Heart left ventricle (tissue), 16 donors: ENCODE measurements around the gene PEMT. TPM values are rescaled to one million over a fixed set of nuclear protein-coding genes. Genes with fewer than 3 reads are reported as not detected.

Source experiments
- ATAC-seq, 4 donors: fragments of 200-7000 bp; cut with Tn5 transposase; one replicate each; pipeline ENCODE4 v1.9.1; 2020 to 2022; ENCODE audit warnings: moderate library complexity in 4 of 4, mild to moderate bottlenecking in 3 of 4, moderate number of reproducible peaks in 1 of 4
- DNase-seq, 5 donors: peaks; one replicate each; pipeline ENCODE4 v3.0.0-alpha.2; 2020
- H3K27ac ChIP-seq, 12 donors: fragments of 200-600 bp; sonication (generic) in 4 of 12; one replicate each; pipeline versions ENCODE4 v1.5.0 to v1.8.0; 2016 to 2022; ENCODE audit warnings: mild to moderate bottlenecking in 2 of 12
- H3K27me3 ChIP-seq, 9 donors: fragments of 200-600 bp; sonication (generic) in 2 of 9; one replicate each; pipeline versions ENCODE4 v1.5.1 to v1.8.0; 2016 to 2022; ENCODE audit warnings: mild to moderate bottlenecking in 3 of 9
- H3K36me3 ChIP-seq, 9 donors: fragments of 200-600 bp; sonication (generic) in 2 of 9; one replicate each; pipeline versions ENCODE4 v1.5.0 to v1.8.0; 2018 to 2022; ENCODE audit warnings: mild to moderate bottlenecking in 2 of 9
- H3K4me1 ChIP-seq, 12 donors: fragments of 200-600 bp; sonication (generic) in 4 of 12; one replicate each; pipeline versions ENCODE4 v1.5.0 to v1.8.0; 2016 to 2022; ENCODE audit warnings: mild to moderate bottlenecking in 3 of 12
- H3K4me3 ChIP-seq, 12 donors: fragments of 200-600 bp; sonication (generic) in 4 of 12; one replicate each; pipeline versions ENCODE4 v1.5.0 to v1.8.0; 2017 to 2022; ENCODE audit warnings: mild to moderate bottlenecking in 9 of 12, moderate library complexity in 4 of 12
- H3K9me3 ChIP-seq, 12 donors: fragments of 200-600 bp; sonication (generic) in 4 of 12; one replicate each; pipeline versions ENCODE4 v1.5.0 to v1.8.0; 2016 to 2022; ENCODE audit warnings: mild to moderate bottlenecking in 1 of 12
- CTCF ChIP-seq, 12 donors: fragments of 200-600 bp; sonication (generic) in 4 of 12; IDR thresholded peaks; one replicate each; pipeline versions ENCODE4 v1.5.0 to v1.8.0; 2018 to 2022; ENCODE audit warnings: antibody characterized with exemption in 12 of 12, mild to moderate bottlenecking in 5 of 12
- POLR2A ChIP-seq, 2 donors: fragments of 450-650 bp; IDR thresholded peaks; one replicate each; pipeline ENCODE4 v1.6.1; 2017; ENCODE audit warnings: antibody characterized with exemption in 2 of 2, mild to moderate bottlenecking in 2 of 2, moderate library complexity in 2 of 2
- WGBS, 4 donors: extraction: QIAGEN DNeasy Blood & Tissue Kit in 2 of 4; methylation state at CpG; one replicate each; pipeline versions ENCODE4 v1.1.5 to v1.1.7; 2013 to 2018; 5-methylcytosine and 5-hydroxymethylcytosine counted together
- intact Hi-C, 10 donors: fragments of 100-400 bp; cut with DNase I; formaldehyde crosslinking; loops; one replicate each; pipeline versions ENCODE4 v1.11.1 to v1.14.2; 2022
- polyA plus RNA-seq, 2 donors: library from polyadenylated mRNA; stranded (reverse); fragments of 200-250 nt; gene quantifications; one replicate each; pipeline ENCODE4 v1.2.3, GENCODE V29; 2013
- total RNA-seq, 9 donors: library from RNA; depleted of rRNA in 2 of 9; stranded (reverse); fragments of >200 nt in 2 of 9; fragmentation: NEBNext Ultra II Directional in 3 of 9; extraction: Animal tissue kit (Norgen Biotek cat#: 25700) in 3 of 9; gene quantifications; one replicate each; pipeline versions ENCODE4 v1.1.0 to v1.2.4, GENCODE V29; 2016 to 2023
- donor health status: ischemic (EF 13 %, LVEDD 7.1; RV severe dilation, severe dysfunction).
- donor health status: healthy with polysubstance abuse.
- donor health status: DM: no; HTN: yes; CAD: no.
- donor health status: DM: no; HTN: no; CAD: no.
- donor health status: ischemic (EF 25% LVEDD 6.9; RV normal size, moderate dysfunction).
- donor health status: ischemic (EF 25% LVEDD 5.7; RV mildly dilated, moderate dysfunction).
- donor health status: healthy.
- donor health status: DM: yes; HTN: yes; CAD: no.
- donor health status: ischemic (EF 35%, LVEDD 5.7; RV mildly dilated, moderate dysfunction).
- donor health status: nonischemic (EF 11% LVEDD 7.7; RV severe dilation, severe dysfunction).
- donor health status: DM: yes; HTN: yes; CAD: no.
- donor health status: PGD.
- donor health status: ischemic (EF 29% LVEDD 5.4; RV normal size, mild dysfunction).
- donor health status: nonischemic (EF 23%, LVEDD 6.1; RV moderate dilation, normal function).

The PEMT gene
- total and polyA plus RNA-seq, 11 donors: 15.7 to 42.2 (median 25.4) TPM

DNA sequence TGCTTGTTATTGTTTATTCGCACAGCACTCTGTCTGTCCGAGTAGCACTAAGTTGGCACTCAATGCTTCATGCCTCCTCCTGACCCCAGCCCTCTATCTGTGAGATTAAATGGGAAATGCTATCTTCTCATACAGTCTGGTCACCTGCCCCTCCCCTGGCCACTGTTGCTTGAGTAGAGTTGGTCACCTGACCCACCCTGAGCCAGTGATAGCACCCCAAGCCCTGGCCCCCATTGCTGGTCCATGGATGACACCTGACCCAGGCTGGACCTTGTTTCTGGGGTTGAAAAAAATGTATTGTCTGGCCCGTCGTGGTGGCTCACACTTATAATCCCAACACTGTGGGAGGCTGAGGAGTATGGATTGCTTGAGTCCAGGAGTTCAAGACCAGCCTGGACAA, 8.5 kb upstream of the PEMT start:
- TF ChIP-seq POLR2A (IDR thresholded peaks at IDR 0.05): no peak
- no peak for TF ChIP-seq CTCF (IDR thresholded peaks at IDR 0.05)
- ATAC-seq (no peak), DNase-seq (peak in 1 of 5 donors; percentile 46)
- Histone ChIP-seq H3K27ac (no peak overlapping the region), H3K27me3 (no peaks in the 10 kb centered on the region), H3K36me3 (no peaks in the 10 kb centered on the region), H3K4me1 (peaks cover 0 to under 1% (median 0%) of the 10 kb centered on the region in 12 donors), H3K9me3 (no peaks in the 10 kb centered on the region), H3K4me3 (no peak overlapping the region)
- 81 to 93% (median 86%) methylated on average over 4 of the region's 4 CpGs for WGBS, 4 donors
- intact Hi-C loops: no loop called here

DNA sequence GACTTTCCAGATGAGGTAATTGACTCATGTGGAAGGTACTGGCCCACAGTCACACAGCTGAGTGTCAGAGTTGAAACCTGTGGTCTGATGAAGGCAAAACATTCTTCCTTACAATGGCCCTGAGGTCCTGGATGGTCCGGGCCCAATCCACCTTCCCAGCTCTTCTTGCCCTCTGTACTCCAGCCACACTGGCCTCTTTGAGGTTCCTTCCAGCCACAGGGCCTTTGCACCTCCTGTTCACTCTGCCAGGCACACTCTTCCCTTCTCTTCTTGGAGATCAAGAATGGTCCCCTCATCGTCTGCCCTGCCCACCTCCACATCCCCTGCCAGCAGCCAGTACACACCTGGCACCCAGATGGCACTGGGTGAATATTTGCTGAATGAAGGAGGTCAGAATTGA, 6.5 kb upstream of the PEMT start:
- Histone ChIP-seq H3K36me3 (no peaks in the 10 kb centered on the region), H3K4me3 (no peak overlapping the region), H3K9me3 (no peaks in the 10 kb centered on the region), H3K27me3 (no peaks in the 10 kb centered on the region), H3K27ac (no peak overlapping the region), H3K4me1 (peaks cover 0 to 3% (median under 1%) of the 10 kb centered on the region in 12 donors)
- no peak for ATAC-seq
- WGBS, 4 donors: 84 to 94% (median 94%) methylated on average over 2 of the region's 2 CpGs
- intact Hi-C loops: no loop called here
- DNase-seq: no peak
- TF ChIP-seq POLR2A (IDR thresholded peaks at IDR 0.05): no peak

DNA sequence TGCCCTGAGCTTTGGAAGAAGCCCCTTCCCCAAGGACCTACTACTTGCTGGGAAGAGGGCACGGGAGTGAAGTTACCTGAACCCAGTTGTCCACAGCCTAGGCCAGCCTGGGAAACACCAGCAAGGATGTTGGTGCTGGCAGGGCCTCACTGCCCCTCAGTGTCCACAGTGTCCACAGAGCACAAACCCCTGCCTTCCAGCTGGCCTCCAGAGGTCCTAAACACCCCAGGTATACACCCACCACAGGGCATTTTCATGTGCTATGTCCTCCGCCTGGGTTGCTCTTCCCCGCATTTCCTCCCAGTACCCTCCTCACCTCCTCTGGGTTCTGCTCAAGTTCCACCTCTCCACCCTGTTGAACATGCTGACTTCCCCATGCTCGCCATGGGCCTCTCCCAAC, 4.2 kb upstream of the PEMT start:
- Histone ChIP-seq H3K9me3 (no peaks in the 10 kb centered on the region), H3K4me1 (peaks cover 0 to 15% (median 9%) of the 10 kb centered on the region in 12 donors), H3K27me3 (no peaks in the 10 kb centered on the region), H3K36me3 (no peaks in the 10 kb centered on the region), H3K27ac (no peak overlapping the region), H3K4me3 (no peak overlapping the region)
- DNase-seq (peak in 1 of 5 donors; percentile 6), ATAC-seq (no peak)
- 84 to 94% (median 93%) methylated on average over 3 to 4 of the region's 4 CpGs for WGBS, 4 donors
- TF ChIP-seq POLR2A (IDR thresholded peaks at IDR 0.05): no peak
- TF ChIP-seq CTCF (IDR thresholded peaks at IDR 0.05): no peak
- intact Hi-C loops: no loop called here

DNA sequence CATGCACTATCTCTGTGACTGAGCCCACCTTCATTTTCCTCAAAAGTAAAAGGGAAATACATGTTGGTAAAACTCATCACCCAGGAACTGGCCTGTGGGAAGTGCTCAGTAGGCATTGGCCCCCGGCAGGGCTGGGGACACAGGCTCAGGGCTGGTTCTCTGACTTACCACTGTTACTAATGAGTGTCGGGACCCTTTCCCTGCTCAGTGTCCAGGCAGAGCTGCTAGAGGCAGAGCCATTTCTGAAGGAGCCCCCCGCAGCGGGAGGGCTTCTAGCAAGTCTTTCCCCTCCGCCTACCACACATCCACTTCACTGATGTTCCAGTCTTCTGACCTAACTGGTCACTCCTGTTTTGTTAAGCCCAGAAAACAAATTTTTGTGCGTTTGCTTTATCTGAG, 1.7 kb upstream of the PEMT start:
- intact Hi-C loops: loop anchor here in 1 of 10 donors (5.0 kb wide), 1 partner anchor 309 kb away; no protein-coding TSS in a partner anchor
- WGBS, 4 donors: 84 to 93% (median 88%) methylated on average over 5 to 6 of the region's 6 CpGs
- Histone ChIP-seq H3K36me3 (no peaks in the 10 kb centered on the region), H3K4me1 (peaks cover 0 to 27% (median 17%) of the 10 kb centered on the region in 12 donors), H3K27ac (no peak overlapping the region), H3K27me3 (no peaks in the 10 kb centered on the region), H3K9me3 (no peaks in the 10 kb centered on the region), H3K4me3 (no peak overlapping the region)
- TF ChIP-seq CTCF (IDR thresholded peaks at IDR 0.05): no peak
- no peak for TF ChIP-seq POLR2A (IDR thresholded peaks at IDR 0.05)
- DNase-seq (no peak), ATAC-seq (no peak)

DNA sequence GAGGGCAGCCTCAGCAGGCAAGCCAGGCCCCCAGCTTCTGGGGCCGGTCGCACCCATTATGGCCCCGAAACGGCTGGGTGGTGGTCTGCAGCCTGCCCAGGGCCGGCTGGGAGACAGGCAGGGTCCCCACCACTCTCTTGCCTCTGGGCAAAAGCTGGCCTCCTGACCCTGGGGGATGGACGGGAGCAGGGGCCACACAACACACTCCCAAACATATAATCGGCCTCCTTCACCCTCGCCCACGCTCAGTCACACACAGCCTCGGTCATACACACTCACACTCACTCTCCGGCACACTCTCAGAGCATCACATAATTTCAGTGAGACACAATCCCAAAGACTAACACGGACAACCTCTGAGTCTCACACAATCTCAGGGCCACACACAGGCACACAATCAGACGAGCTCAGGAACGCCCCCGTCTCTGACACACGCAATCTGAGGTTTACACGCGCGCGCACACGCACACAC, 589 bp downstream of the PEMT start:
- Histone ChIP-seq H3K4me3 (peak overlapping the region; percentile 76 to 98 (median 90)), H3K27me3 (no peaks in the 10 kb centered on the region), H3K36me3 (no peaks in the 10 kb centered on the region), H3K4me1 (peaks cover 0 to 27% (median 17%) of the 10 kb centered on the region in 12 donors), H3K27ac (peak overlapping the region in 11 of 12 donors; percentile 86 to 96 (median 92)), H3K9me3 (no peaks in the 10 kb centered on the region)
- intact Hi-C loops: loop anchor here in 1 of 10 donors (5.0 kb wide), 1 partner anchor 311 kb away; no protein-coding TSS in a partner anchor
- TF ChIP-seq CTCF (IDR thresholded peaks at IDR 0.05) (no peak), POLR2A (IDR thresholded peaks at IDR 0.05) (no peak)
- WGBS, 4 donors: 2 to 6% (median 2%) methylated on average over 13 to 21 of the region's 21 CpGs
- DNase-seq (peak in 1 of 5 donors; percentile 29), ATAC-seq (no peak)
